Glutamatergic neuron (in vitro differentiated cells): ENCODE data around the gene PRIM1. TPM values are rescaled to one million over a fixed set of nuclear protein-coding genes. Genes with fewer than 3 reads are reported as not detected.
"Not testable (repeated sequence)": the region's sequence is repeated elsewhere in the genome, so short reads cannot be mapped to it uniquely, and the experiment has no call there.

Source experiments
- DNase-seq: peaks from one replicate; pipeline ENCODE4 v3.0.0; 2022
- H3K27ac Mint-ChIP-seq: one replicate; pipeline ENCODE4 v1.8.0; 2020; ENCODE audit warnings: mild to moderate bottlenecking, mixed read lengths, inconsistent platforms; ENCODE audit not compliant: unreplicated experiment
- H3K27me3 Mint-ChIP-seq: one replicate; pipeline ENCODE4 v1.8.0; 2020; ENCODE audit warnings: mild to moderate bottlenecking, moderate library complexity, mixed read lengths, inconsistent platforms; ENCODE audit not compliant: unreplicated experiment
- H3K36me3 Mint-ChIP-seq: one replicate; pipeline ENCODE4 v1.8.0; 2020; ENCODE audit warnings: mild to moderate bottlenecking, mixed read lengths, inconsistent platforms; ENCODE audit not compliant: unreplicated experiment
- H3K4me1 Mint-ChIP-seq: one replicate; pipeline ENCODE4 v1.8.0; 2020; ENCODE audit warnings: mild to moderate bottlenecking, low read depth, mixed read lengths, inconsistent platforms; ENCODE audit not compliant: unreplicated experiment
- H3K4me3 Mint-ChIP-seq: one replicate; pipeline ENCODE4 v1.8.0; 2020; ENCODE audit warnings: mild to moderate bottlenecking, mixed read lengths, inconsistent platforms; ENCODE audit not compliant: unreplicated experiment
- H3K9me3 Mint-ChIP-seq: one replicate; pipeline ENCODE4 v1.8.0; 2020; ENCODE audit warnings: mild to moderate bottlenecking, moderate library complexity, mixed read lengths, inconsistent platforms; ENCODE audit not compliant: unreplicated experiment
- long read RNA-seq: library from polyadenylated mRNA; unstranded; transcript quantifications from one replicate; pipeline ENCODE4 v2.0.0, GENCODE V29; 2020; ENCODE audit not compliant: unreplicated experiment
- total RNA-seq: library from RNA; stranded (reverse); fragmentation: NEBNext Ultra II Directional; extraction: Animal tissue kit (Norgen Biotek cat#: 25700); gene quantifications from one replicate; pipeline ENCODE4 v1.2.1, GENCODE V29; 2021; ENCODE audit not compliant: unreplicated experiment
- TF ChIP-seq, protein P1 (sequence below): fragments of 200-600 bp; sonication (generic); IDR thresholded peaks from one replicate; pipeline ENCODE4 v1.5.0; 2021; ENCODE audit not compliant: partially characterized antibody, unreplicated experiment

The PRIM1 gene
- 11.3 TPM for total RNA-seq
- long read RNA-seq, transcript PRIM1-201 (13 exons, 1,393 nt), result major isoform, 8 of 12 reads
- long read RNA-seq, partial matches to known transcripts, result 1 of 12 reads
- long read RNA-seq, other reads (novel, unspliced or antisense), result 3 of 12 reads

GRCh38 chr12:56751712-56752598, at the start of gene PRIM1:
PRIM1 (minus strand) TSS chr12:56752323; CDS start chr12:56752298, 25 bp downstream.
- TF ChIP-seq, protein P1, sequence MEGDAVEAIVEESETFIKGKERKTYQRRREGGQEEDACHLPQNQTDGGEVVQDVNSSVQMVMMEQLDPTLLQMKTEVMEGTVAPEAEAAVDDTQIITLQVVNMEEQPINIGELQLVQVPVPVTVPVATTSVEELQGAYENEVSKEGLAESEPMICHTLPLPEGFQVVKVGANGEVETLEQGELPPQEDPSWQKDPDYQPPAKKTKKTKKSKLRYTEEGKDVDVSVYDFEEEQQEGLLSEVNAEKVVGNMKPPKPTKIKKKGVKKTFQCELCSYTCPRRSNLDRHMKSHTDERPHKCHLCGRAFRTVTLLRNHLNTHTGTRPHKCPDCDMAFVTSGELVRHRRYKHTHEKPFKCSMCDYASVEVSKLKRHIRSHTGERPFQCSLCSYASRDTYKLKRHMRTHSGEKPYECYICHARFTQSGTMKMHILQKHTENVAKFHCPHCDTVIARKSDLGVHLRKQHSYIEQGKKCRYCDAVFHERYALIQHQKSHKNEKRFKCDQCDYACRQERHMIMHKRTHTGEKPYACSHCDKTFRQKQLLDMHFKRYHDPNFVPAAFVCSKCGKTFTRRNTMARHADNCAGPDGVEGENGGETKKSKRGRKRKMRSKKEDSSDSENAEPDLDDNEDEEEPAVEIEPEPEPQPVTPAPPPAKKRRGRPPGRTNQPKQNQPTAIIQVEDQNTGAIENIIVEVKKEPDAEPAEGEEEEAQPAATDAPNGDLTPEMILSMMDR, result peak; percentile 69
- Mint-ChIP-seq H3K27me3 (no peaks in the 10 kb centered on the region), H3K9me3 (no peaks in the 10 kb centered on the region), H3K27ac (peak within 1 kb of the TSS; percentile 86), H3K36me3 (no peaks in the 10 kb centered on the region), H3K4me3 (peak within 1 kb of the TSS; percentile 97), H3K4me1 (no peaks in the 10 kb centered on the region)
- DNase-seq, result peak; percentile 93

GRCh38 chr12:56800221-56800620, 48.1 kb upstream of the PRIM1 start:
- H3K4me3 Mint-ChIP-seq, result no peak overlapping the region
- TF ChIP-seq, protein P1, result no peak
- no peaks in the 10 kb centered on the region for H3K27me3 Mint-ChIP-seq
- DNase-seq, result no peak
- no peak overlapping the region for H3K27ac Mint-ChIP-seq
- H3K9me3 Mint-ChIP-seq, result peaks cover 6% of the 10 kb centered on the region
- no peaks in the 10 kb centered on the region for H3K36me3 Mint-ChIP-seq
- H3K4me1 Mint-ChIP-seq, result no peaks in the 10 kb centered on the region

DNA sequence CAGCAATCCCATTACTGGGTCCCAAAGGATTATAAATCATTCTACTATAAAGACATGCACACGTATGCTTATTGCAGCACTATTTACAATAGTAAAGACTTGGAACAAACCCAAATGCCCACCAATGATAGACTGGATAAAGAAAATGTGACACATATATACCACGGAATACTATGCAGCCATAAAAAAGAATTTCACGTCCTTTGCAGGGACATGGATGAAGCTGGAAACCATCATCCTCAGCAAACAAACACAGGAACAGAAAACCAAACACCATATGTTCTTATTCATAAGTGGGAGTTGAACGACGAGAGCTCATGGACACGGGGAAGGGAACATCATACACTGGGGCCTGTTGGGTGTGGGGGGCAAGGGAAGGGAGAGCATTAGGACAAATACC, 47.2 kb upstream of the PRIM1 start:
- H3K27ac Mint-ChIP-seq, H3K27me3 Mint-ChIP-seq, H3K9me3 Mint-ChIP-seq, H3K36me3 Mint-ChIP-seq, H3K4me3 Mint-ChIP-seq, H3K4me1 Mint-ChIP-seq, DNase-seq: not testable (repeated sequence)

- H3K27ac Mint-ChIP-seq, H3K27me3 Mint-ChIP-seq, H3K4me3 Mint-ChIP-seq, H3K4me1 Mint-ChIP-seq, DNase-seq, H3K36me3 Mint-ChIP-seq: not testable (repeated sequence)
- H3K9me3 Mint-ChIP-seq, result peaks cover 13% of the 10 kb centered on the region
Measured at GRCh38 chr12:56795791-56796190, 43.7 kb upstream of the PRIM1 start.

DNA sequence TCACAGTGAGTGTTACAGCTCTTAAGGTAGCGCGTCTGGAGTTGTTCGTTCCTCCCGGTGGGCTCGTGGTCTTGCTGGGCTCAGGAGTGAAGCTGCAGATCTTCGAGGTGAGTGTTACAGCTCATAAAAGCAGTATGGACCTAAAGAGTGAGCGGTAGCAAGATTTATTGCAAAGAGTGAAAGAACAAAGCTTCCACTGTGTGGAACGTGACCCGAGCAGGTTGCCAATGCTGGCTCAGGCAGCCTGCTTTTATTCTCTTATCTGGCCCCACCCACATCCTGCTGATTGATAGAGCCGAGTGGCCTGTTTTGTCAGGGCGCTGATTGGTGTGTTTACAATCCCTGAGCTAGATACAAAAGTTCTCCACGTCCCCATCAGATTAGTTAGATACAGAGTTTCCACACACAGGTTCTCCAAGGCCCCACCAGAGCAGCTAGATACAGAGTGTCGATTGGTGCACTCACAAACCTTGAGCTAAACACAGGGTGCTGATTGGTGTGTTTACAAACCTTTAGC, 43.0 kb upstream of the PRIM1 start:
- H3K4me3 Mint-ChIP-seq, H3K36me3 Mint-ChIP-seq, H3K27ac Mint-ChIP-seq: not testable (repeated sequence)

DNA sequence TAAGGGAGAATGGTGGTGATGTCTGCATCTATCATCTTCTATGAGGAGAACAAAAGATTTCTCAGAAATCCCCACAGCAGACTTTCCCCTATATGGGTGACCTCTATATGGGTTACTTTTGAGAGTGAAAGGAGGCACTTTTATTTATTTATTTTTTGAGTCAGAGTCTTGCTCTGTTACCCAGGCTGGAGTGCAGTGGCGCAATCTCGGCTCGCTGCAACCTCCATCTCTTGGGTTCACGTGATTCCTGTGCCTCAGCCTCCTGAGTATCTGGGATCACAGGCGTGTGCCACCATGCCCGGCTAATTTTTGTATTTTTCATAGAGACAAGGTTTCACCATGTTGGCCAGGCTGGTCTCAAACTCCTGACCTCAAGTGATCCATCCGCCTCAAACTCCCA, 41.0 kb upstream of the PRIM1 start:
- not testable (repeated sequence) for H3K9me3 Mint-ChIP-seq, H3K36me3 Mint-ChIP-seq, H3K4me3 Mint-ChIP-seq, H3K4me1 Mint-ChIP-seq, H3K27ac Mint-ChIP-seq, DNase-seq, H3K27me3 Mint-ChIP-seq

More for the DNA sequence above, 43.0 kb upstream of the PRIM1 start:
- DNase-seq, H3K4me1 Mint-ChIP-seq, H3K27me3 Mint-ChIP-seq: not testable (repeated sequence)
- H3K9me3 Mint-ChIP-seq, result peaks cover 13% of the 10 kb centered on the region

DNA sequence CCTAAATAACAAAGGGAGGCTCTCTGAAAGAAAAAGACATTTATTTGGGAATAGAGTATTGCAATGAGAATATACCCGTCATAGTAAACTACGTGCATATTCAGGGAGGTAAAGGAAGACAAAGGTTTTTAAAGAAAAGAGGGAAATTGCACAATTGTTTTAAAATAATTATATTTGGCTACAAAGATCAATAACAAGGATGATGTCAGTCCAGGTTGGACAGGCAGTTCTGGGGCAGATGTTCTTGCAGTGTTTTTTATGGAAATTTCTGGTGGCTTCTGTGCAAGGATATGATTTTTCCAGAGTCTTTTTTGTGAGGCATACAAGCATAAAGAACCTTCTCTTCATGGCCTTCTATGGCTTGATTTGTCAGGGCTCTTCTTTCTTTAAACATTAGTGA, 40.6 kb upstream of the PRIM1 start:
- H3K4me1 Mint-ChIP-seq, result no peaks in the 10 kb centered on the region
- peaks cover 9% of the 10 kb centered on the region for H3K9me3 Mint-ChIP-seq
- no peak overlapping the region for H3K4me3 Mint-ChIP-seq
- no peaks in the 10 kb centered on the region for H3K27me3 Mint-ChIP-seq
- peaks cover 5% of the 10 kb centered on the region for H3K36me3 Mint-ChIP-seq
- no peak for DNase-seq
- H3K27ac Mint-ChIP-seq, result no peak overlapping the region
- TF ChIP-seq, protein P1, result no peak

DNA sequence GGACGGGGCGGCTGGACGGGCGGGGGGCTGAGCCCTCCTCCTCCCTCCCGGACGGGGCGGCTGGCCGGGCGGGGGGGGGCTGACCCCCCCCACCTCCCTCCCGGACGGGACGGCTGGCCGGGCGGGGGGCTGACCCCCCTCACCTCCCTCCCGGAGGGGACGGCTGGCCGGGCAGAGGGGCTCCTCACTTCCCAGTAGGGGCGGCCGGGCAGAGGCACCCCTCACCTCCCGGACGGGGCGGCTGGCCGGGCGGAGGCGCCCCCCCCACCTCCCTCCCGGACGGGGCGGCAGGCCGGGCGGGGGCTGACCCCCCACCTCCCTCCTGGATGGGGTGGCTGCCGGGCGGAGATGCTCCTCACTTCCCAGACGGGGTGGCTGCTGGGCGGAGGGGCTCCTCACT, 37.3 kb upstream of the PRIM1 start:
- DNase-seq, H3K27me3 Mint-ChIP-seq, H3K4me1 Mint-ChIP-seq, H3K9me3 Mint-ChIP-seq, H3K4me3 Mint-ChIP-seq, H3K27ac Mint-ChIP-seq: not testable (repeated sequence)
- peaks cover 17% of the 10 kb centered on the region for H3K36me3 Mint-ChIP-seq
